HG03432 (cell line): ENCODE results near the gene SMYD3.

Source experiments
- ATAC-seq: cut with Tn5 transposase; IDR thresholded peaks from one replicate; pipeline ENCODE4 v1.9.1; 2021; ENCODE audit warnings: mild to moderate bottlenecking, moderate library complexity; ENCODE audit not compliant: unreplicated experiment

Gene SMYD3

DNA sequence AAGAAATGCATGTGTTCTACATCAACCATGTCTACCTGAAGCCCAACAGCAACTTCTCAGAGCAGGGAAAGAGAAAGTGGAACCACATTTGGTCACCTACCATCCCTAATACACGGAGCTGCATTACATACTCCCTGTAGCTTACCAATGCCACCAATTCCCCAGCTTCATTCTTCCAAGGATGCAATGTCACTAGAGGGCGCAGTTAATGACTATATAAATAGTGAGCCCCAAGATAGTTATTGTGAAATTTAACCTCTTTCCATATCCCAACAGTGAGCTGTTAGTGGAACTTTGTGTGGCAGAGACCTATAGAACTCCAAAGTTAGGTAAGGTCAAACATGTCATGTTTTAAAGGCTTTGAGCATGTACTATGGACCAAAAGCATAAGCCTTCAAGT lies 618.3 kb downstream of the SMYD3 start:
- no peak for ATAC-seq

- no peak for ATAC-seq
These were observed 619.2 kb downstream of the SMYD3 start for GRCh38 chr1:245887829-245888228.

DNA sequence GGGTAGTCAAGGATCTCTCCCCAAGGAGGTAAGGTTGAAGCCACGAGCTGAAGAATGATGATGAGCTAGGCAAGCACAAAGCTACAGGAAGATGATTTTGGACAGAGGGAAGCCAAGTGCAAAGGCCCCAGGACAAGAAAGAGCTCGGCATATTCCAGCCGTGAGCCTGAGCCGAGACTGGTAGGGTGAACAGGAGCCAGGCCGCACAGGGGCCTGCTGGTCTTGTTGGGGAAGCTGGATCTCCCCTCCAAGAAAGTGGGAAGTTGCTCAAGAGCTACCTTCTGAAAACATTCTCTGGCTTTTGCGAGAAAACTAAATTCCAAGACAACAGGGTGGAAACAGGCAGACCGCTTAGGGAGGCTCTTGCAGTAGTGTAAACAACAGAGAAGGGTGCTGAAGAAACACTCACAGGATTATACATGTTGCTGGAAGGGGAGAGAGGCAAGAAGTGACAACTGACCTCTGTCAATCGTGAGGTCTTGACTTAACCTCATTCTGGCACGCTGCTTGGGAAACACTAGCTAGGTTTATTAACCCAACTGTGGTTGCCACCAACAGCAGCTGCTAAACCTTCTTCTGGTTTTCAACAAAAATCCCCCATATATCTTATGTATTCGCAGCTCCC lies 625.2 kb downstream of the SMYD3 start:
- ATAC-seq: no peak

DNA sequence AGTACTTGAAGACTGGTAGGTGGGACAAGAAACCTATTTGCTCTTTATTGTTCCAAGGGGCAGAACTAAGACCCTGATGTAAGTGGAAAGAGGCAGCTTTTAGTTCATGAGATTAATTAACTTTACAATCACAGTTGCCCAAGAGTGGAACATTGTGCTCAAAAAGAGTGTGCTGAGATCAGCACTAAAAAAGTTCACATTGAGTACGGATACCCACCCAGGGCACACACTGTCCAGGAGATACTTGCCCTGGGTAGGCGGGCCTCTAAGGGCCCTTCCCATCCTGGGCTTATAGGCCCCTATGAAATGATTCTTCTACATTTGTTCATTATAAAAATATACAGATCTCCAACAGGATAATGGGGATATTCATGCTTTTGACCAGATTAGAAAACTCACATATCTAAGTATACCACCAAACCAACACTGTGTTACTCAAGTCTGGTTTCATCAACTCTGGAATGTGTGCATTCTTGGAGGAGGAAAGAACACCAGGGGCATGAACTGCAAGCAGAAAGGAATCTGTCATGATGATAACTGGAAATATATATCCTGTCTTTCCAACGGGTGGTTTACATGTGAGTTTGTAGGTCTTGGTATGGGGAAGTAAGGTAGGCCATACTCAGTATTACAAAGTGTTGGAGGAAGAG lies 626.2 kb downstream of the SMYD3 start:
- no peak for ATAC-seq

DNA sequence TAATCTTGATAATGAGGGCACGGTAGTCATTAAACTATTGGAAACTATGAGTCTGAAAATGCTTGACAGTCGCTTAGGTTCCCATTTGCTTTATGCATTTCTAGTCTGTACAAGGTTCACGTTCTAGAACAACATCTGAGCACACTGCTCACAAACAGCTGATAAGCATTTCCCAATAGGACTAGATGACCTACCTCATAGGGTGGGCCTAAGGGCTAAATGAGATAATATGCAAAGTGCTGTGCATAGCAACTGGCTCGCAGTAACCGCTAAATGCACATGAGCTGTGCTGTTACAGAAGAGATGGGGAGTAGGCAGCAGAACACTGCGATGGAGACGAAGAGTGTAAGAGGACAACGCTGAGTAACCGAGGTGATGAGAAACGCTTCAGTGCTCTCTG lies 628.0 kb downstream of the SMYD3 start:
- ATAC-seq: no peak

DNA sequence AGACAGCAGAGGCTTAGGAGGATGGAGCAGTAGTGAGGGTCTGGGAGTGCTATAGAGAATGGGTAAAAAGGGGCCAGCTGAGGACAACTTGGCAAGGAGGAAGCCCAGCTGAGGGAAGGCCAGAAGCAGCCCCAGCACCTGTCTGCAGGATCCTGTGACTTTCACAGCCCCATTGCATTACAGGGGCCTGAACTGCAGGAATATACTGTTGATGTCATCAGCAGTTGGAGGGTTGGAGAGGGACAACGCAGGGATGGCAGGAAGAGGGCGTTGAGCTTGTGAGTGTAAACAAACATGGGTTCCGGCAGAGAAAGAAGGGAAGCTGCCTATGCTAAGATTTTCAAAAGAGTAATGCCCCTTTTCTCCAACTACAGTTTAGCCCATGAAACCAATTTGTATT lies 628.5 kb downstream of the SMYD3 start:
- no peak for ATAC-seq

- ATAC-seq: no peak
These were observed 629.1 kb downstream of the SMYD3 start for GRCh38 chr1:245877976-245878375.

- no peak for ATAC-seq
These were observed 630.5 kb downstream of the SMYD3 start for GRCh38 chr1:245876586-245876985.

DNA sequence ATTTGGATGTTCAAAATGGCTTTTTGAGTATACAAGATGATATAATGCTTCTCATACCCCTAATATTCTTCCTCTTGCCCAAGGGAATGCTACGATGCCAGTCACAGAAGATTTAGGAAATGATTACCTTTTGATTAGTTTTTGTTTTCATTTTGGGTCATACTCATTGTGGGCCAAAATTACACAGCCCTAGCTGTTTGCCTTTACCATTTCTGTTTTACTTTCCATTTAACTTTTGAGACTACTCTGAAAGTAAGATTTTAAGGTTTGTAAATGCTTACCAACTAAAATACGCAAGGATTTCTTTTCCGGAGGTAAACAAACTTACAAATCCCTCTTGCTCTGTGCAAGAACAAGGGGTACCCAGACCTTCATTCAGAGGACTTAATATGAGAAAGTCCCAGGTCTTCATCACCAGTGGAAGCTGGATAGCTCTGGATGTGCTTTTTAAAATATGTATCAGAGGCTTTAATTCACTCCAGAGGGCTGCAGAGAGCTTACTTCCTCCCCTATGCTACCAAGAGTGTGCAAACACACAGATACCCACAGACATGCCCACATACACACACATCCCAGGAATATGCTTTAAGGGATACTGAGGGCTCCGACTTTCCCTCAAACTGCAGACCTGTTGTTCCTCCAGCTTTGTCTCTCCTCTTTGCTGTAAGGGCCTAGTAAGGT lies 631.4 kb downstream of the SMYD3 start:
- ATAC-seq: no peak

DNA sequence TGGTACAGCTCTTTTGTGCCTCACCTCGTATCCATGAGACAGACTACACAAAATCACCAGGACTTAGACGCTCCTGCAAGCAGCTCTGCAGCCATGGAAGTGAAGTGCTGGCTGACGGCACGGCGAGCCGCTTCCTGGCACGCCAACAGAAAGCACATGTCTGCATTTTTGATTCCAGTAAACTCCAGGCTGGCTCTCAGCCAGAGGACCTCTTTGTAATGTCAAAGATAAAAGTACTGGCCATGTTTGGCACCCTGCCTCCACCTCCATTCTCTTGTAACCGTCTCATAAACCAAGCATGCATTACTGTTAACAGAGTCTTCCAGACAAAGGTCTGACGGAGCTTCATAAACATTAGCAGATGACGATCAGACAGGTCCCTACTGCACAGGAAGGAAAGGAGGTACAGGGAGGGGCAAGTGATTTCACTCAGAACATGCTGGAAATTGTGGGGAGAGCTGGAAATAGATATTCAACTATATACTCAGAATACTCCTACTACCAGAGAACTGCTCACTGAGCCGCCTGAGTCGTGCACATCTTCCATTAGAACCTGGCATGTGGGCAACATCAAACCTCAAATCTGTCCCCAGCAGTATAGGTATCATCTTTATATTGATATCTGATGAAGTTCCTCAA lies 632.0 kb downstream of the SMYD3 start:
- ATAC-seq: no peak

DNA sequence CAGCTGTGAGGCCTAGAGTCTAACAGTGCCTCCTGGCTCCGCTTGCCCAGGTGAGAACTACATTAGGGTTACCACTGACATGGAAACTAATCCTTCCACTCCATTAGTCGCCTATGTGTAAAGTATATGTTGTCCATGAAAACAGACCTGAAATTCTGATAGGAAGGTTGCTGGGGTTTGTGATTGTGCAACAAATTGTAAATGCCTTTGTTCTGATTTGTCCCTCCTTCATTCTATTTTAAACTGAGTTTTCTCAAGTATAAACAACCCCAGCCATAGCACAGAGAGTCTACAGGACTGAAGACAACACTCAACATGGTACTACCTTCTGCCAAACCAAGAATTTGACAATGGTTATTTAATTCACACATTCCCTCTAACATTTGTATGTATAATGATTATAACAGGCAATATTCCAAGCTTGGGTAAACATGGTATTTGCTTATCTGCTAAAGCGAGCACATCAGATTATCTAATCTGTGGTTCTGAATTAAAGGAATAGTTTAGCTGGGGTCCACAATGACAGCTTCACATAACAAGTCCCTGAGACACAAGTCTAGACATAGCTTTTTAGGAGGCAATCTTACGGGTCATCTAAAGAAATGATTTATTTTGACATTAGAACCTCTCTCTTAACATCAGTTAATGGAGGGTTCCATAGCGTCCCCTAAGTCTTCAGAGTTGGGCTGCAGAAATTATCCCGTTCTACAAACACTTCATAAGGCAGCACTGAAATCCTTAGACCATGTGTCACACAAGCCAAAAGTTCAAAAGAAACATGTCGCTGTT lies 633.0 kb downstream of the SMYD3 start:
- no peak for ATAC-seq

- ATAC-seq: no peak
These were observed 634.0 kb downstream of the SMYD3 start for GRCh38 chr1:245873068-245873467.

- ATAC-seq: no peak
These were observed 634.6 kb downstream of the SMYD3 start for GRCh38 chr1:245872475-245872874.

- ATAC-seq: no peak
These were observed 635.2 kb downstream of the SMYD3 start for GRCh38 chr1:245871915-245872314.

DNA sequence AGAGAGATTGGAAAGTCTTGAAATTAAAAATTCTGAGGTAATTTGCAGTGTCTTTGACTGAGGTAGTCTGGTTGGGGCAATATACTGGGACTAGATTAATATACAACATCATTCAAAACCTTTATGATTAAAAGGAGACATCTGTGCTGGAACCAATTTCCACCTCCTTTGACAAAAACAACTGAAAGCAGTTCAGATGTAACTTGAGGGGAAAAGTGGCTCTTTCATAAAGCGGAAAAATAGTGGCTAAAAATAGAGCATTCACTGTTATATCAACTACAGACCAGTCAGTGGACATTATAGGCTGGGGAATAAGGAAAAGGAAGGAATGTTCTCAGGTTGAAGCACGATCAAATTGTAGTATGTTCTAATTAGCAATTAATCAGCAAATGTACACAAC lies 635.9 kb downstream of the SMYD3 start:
- ATAC-seq: no peak

DNA sequence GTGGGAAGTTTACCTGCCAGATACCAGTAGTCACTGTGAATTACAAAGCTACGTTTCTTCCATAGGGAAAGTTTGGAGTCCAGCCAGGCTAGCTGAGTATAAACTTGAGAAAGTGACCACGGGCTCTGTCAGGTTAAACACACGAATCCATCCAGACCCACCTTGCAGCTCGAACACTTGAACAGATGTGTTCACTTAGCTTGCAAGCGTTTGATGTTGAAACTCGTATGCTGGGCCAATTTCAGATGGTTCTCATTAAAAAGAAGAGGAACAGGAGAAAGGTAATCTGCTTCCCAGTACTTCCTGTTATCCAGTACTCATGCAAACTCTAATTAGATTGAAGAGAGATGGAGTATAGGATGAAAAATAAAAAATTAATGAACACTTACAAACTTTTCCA lies 636.4 kb downstream of the SMYD3 start:
- no peak for ATAC-seq

GRCh38 chr1:245869847-245870246 lies 637.2 kb downstream of the SMYD3 start:
- ATAC-seq: no peak

DNA sequence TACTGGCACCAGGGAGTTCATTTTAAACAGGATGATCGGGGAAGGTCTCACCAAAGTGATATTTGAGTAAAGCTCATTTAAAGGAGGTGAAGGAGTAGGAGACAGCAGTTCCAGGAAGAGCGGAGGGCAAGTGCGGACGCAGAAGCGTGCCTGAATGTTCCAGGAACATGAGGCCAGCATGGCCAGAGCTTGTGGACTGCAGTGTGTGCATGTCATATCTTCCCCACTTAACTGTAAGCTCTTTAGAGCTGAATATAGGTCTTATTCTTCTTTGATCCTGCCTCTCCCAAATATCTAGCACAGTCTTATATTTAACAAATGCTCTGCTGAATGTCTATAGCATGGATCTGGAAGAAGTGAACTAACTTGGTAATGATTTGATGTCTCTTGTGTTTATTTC lies 639.3 kb downstream of the SMYD3 start:
- no peak for ATAC-seq

DNA sequence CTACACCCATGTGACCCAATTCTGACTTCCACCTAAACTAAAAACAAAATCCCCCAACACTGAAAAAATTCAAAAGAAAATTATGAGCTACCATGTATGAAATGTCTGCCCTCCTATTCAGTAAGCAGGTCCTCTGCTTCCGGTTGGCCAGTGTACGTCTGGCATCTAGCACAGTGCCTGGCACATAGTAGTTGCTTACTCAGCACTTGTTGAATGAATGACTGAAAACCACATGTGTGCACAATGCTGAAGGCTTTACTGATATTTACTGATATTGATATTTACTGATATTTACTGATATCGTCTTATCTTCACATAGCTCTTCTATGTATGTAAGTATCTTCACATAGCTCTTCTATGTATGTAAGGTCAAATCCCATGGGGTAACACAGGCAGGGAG lies 642.2 kb downstream of the SMYD3 start:
- ATAC-seq: no peak

DNA sequence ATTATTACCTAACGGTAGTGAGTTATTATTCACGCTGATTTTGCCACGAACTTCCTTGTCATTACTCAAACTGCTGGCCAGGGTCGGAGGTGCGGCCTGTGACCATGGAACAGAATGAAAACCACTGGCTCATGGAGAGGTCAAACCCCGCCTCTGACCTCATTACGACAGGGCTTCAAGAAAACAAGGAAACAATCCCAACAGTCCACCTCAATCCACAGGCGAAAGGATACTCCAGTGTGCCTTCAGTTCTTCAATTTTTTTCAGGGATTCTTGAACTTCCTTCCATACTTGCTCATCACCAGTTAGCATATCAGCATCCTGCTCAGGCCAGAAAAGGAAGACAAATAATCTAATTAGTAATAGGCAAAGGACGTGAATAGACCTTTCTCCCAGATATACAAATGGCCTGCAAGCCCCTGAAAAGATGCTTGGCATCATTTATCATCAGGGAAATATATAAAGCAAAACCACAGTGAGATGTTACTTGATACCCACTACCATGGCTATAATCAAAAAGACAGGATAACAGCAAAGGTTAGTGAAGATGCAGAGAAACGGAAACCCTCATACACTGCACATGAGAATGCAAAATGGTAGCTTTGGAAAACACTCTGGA lies 643.4 kb downstream of the SMYD3 start:
- no peak for ATAC-seq
